ENCODE data around the gene CD3D.

CD3D gene

GRCh38 chr11:118328745-118329144 lies 13.8 kb downstream of the CD3D start:
- no peaks in the 10 kb centered on the region for H4K20me1 ChIP-seq (ENCODE audit: insufficient read depth, low read length)
- no peak overlapping the region for H3K4me2 ChIP-seq (ENCODE audit: low read length)
- peaks cover 10% of the 10 kb centered on the region; the same call in 1 of the 2 replicates for H3K27me3 ChIP-seq (ENCODE audit: low read depth, low read length)
- no peaks in the 10 kb centered on the region for H3K9me3 ChIP-seq (ENCODE audit: insufficient read depth, low read length)
- H3K27ac ChIP-seq (ENCODE audit: low read length) = no peak overlapping the region
- H3K4me3 ChIP-seq (ENCODE audit: low read length) = no peak overlapping the region
- no peaks in the 10 kb centered on the region for H3K79me2 ChIP-seq (ENCODE audit: low read length)
- no peaks in the 10 kb centered on the region for H3K36me3 ChIP-seq (replicated peaks; ENCODE audit: low read depth, low read length)
- no peak overlapping the region for H3K9ac ChIP-seq (ENCODE audit: low read length)
- H3K4me1 ChIP-seq (ENCODE audit: low read length) = no peaks in the 10 kb centered on the region
- TF ChIP-seq CTCF (IDR thresholded peaks at IDR 0.05; ENCODE audit: low read depth, low read length) (no peak), EZH2phosphoT487 (IDR thresholded peaks at IDR 0.05; ENCODE audit: low read depth) (no peak)
- H2AFZ ChIP-seq (ENCODE audit: low read depth, low read length) = no peak overlapping the region

- H3K4me1 ChIP-seq (ENCODE audit: low read length) = no peaks in the 10 kb centered on the region
- no peak for TF ChIP-seq EZH2phosphoT487 (IDR thresholded peaks at IDR 0.05; ENCODE audit: low read depth)
- no peak for TF ChIP-seq CTCF (IDR thresholded peaks at IDR 0.05; ENCODE audit: low read depth, low read length)
- H3K4me2 ChIP-seq (ENCODE audit: low read length) = no peak overlapping the region
- no peaks in the 10 kb centered on the region for H4K20me1 ChIP-seq (ENCODE audit: insufficient read depth, low read length)
- H3K27me3 ChIP-seq (ENCODE audit: low read depth, low read length) = peaks cover 10% of the 10 kb centered on the region; the same call in 1 of the 2 replicates
- H3K27ac ChIP-seq (ENCODE audit: low read length) = no peak overlapping the region
- no peaks in the 10 kb centered on the region for H3K79me2 ChIP-seq (ENCODE audit: low read length)
- no peaks in the 10 kb centered on the region for H3K36me3 ChIP-seq (replicated peaks; ENCODE audit: low read depth, low read length)
- no peak overlapping the region for H3K4me3 ChIP-seq (ENCODE audit: low read length)
- no peak overlapping the region for H3K9ac ChIP-seq (ENCODE audit: low read length)
- H2AFZ ChIP-seq (ENCODE audit: low read depth, low read length) = no peak overlapping the region
- no peaks in the 10 kb centered on the region for H3K9me3 ChIP-seq (ENCODE audit: insufficient read depth, low read length)
These were observed 17.2 kb downstream of the CD3D start for GRCh38 chr11:118325283-118325682.

DNA sequence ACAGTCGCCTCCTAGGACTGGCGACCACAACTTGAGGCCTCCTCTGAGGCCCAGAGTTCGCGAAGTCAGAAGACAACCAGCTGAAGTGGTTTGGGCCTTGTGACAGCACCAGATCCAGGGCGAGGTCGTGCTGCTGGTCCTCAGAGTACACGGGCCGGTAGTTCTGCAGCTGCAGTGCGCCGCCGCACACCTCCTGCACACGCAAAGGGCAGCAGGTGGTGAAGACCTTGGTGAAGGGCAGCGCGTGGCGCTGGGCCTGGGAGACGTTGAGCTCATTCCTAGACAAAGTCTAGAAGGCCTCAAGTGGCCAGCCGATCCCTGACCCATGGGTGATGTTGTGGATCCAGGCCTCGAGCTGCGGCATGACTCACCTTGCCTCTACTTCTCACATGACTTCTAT lies 19.8 kb downstream of the CD3D start:
- TF ChIP-seq EZH2phosphoT487 (IDR thresholded peaks at IDR 0.05; ENCODE audit: low read depth) = no peak
- no peak for TF ChIP-seq CTCF (IDR thresholded peaks at IDR 0.05; ENCODE audit: low read depth, low read length)
- Histone ChIP-seq H3K4me2 (ENCODE audit: low read length) (no peak overlapping the region), H2AFZ (ENCODE audit: low read depth, low read length) (no peak overlapping the region), H4K20me1 (ENCODE audit: insufficient read depth, low read length) (no peaks in the 10 kb centered on the region), H3K79me2 (ENCODE audit: low read length) (no peaks in the 10 kb centered on the region), H3K9ac (ENCODE audit: low read length) (no peak overlapping the region), H3K4me3 (ENCODE audit: low read length) (no peak overlapping the region), H3K27me3 (ENCODE audit: low read depth, low read length) (peaks cover 4% of the 10 kb centered on the region; the same call in 1 of the 2 replicates), H3K4me1 (ENCODE audit: low read length) (no peaks in the 10 kb centered on the region), H3K36me3 (replicated peaks; ENCODE audit: low read depth, low read length) (no peaks in the 10 kb centered on the region), H3K9me3 (ENCODE audit: insufficient read depth, low read length) (no peaks in the 10 kb centered on the region), H3K27ac (ENCODE audit: low read length) (no peak overlapping the region)

GRCh38 chr11:118321386-118322082 lies 21.0 kb downstream of the CD3D start:
- TF ChIP-seq EZH2phosphoT487 (IDR thresholded peaks at IDR 0.05; ENCODE audit: low read depth) = no peak
- TF ChIP-seq CTCF (IDR thresholded peaks at IDR 0.05; ENCODE audit: low read depth, low read length) = no peak

More at GRCh38 chr11:118321386-118322082, 21.0 kb downstream of the CD3D start:
- Histone ChIP-seq H3K4me2 (ENCODE audit: low read length) (no peak overlapping the region), H4K20me1 (ENCODE audit: insufficient read depth, low read length) (no peaks in the 10 kb centered on the region), H3K79me2 (ENCODE audit: low read length) (no peaks in the 10 kb centered on the region), H3K9ac (ENCODE audit: low read length) (no peak overlapping the region), H3K36me3 (replicated peaks; ENCODE audit: low read depth, low read length) (no peaks in the 10 kb centered on the region), H3K27me3 (ENCODE audit: low read depth, low read length) (no peaks in the 10 kb centered on the region), H3K9me3 (ENCODE audit: insufficient read depth, low read length) (no peaks in the 10 kb centered on the region), H2AFZ (ENCODE audit: low read depth, low read length) (no peak overlapping the region), H3K4me3 (ENCODE audit: low read length) (no peak overlapping the region), H3K4me1 (ENCODE audit: low read length) (peaks cover 6% of the 10 kb centered on the region), H3K27ac (ENCODE audit: low read length) (no peak overlapping the region)
